ENCODE data around the gene PTGES. TPM values are rescaled to one million over a fixed set of nuclear protein-coding genes. Genes with fewer than 3 reads are reported as not detected.
A peak's percentile ranks its signal among the peaks of the same experiment; 100 is the strongest.

PTGES gene
- total and polyA plus RNA-seq, 9 of the 15 experiments (the other 6 are each of a cell fraction or from before 2014, with no cell fraction given): 0.13 TPM; not detected in 8

DNA sequence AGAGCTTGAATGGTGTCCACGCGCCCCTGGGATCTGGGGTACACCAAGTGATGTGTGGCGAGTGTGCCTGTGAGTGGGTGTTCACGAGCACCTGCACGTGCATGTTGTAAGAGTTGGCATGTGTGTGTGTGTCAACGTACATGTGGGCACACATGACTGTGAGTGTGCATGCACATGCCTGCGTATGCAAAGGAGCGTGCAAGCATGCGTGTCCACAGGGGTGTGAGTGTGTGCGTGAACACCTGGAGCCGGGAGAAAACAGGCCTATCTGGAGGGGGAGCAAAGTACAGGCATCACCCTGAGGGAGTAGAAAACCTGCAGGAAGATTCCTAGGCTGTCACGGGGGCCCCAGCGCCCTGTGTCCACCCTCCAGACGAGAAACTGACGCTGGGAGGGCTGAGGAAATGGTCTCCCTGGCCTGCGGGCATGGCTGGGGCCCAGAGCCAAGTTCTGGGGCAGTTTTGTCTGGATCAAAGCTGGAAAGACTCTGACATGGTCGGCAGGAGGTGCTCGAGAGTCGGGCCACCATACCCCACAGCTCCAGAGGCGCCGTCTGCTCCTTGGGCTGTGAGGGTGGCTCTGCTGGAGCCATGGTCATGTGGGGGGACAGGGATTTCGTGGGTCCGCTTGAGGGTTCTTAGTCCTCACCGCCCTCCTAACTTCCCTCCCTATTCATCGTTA lies 31.8 kb downstream of the PTGES start (continued):
- TF ChIP-seq, protein P1, sequence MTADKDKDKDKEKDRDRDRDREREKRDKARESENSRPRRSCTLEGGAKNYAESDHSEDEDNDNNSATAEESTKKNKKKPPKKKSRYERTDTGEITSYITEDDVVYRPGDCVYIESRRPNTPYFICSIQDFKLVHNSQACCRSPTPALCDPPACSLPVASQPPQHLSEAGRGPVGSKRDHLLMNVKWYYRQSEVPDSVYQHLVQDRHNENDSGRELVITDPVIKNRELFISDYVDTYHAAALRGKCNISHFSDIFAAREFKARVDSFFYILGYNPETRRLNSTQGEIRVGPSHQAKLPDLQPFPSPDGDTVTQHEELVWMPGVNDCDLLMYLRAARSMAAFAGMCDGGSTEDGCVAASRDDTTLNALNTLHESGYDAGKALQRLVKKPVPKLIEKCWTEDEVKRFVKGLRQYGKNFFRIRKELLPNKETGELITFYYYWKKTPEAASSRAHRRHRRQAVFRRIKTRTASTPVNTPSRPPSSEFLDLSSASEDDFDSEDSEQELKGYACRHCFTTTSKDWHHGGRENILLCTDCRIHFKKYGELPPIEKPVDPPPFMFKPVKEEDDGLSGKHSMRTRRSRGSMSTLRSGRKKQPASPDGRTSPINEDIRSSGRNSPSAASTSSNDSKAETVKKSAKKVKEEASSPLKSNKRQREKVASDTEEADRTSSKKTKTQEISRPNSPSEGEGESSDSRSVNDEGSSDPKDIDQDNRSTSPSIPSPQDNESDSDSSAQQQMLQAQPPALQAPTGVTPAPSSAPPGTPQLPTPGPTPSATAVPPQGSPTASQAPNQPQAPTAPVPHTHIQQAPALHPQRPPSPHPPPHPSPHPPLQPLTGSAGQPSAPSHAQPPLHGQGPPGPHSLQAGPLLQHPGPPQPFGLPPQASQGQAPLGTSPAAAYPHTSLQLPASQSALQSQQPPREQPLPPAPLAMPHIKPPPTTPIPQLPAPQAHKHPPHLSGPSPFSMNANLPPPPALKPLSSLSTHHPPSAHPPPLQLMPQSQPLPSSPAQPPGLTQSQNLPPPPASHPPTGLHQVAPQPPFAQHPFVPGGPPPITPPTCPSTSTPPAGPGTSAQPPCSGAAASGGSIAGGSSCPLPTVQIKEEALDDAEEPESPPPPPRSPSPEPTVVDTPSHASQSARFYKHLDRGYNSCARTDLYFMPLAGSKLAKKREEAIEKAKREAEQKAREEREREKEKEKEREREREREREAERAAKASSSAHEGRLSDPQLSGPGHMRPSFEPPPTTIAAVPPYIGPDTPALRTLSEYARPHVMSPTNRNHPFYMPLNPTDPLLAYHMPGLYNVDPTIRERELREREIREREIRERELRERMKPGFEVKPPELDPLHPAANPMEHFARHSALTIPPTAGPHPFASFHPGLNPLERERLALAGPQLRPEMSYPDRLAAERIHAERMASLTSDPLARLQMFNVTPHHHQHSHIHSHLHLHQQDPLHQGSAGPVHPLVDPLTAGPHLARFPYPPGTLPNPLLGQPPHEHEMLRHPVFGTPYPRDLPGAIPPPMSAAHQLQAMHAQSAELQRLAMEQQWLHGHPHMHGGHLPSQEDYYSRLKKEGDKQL (CRISPR knock-in tag; IDR thresholded peaks at IDR 0.05; ENCODE audit: borderline replicate concordance): 0 out of 2 replicates have a peak, but pooled peaks have one; percentile 37
- TF ChIP-seq HMG20A (CRISPR knock-in tag; conservative IDR thresholded peaks at IDR 0.05) (no peak), ZNF175 (CRISPR knock-in tag; IDR thresholded peaks at IDR 0.05; ENCODE audit: low read depth) (no peak), JUN (IDR thresholded peaks at IDR 0.05; ENCODE audit: borderline replicate concordance, low read depth, low read length) (no peak), JUN (CRISPR knock-in tag; IDR thresholded peaks at IDR 0.05; ENCODE audit: borderline replicate concordance) (peak; percentile 32; the same call in 1 of the 2 replicates), ZNF830 (CRISPR knock-in tag; IDR thresholded peaks at IDR 0.05) (no peak), PHB (CRISPR knock-in tag; IDR thresholded peaks at IDR 0.05) (no peak), SAFB2 (IDR thresholded peaks at IDR 0.05; ENCODE audit: borderline replicate concordance, low read depth, low read length, severe bottlenecking) (no peak), SNRNP70 (optimal IDR thresholded peaks at IDR 0.05; ENCODE audit: low read depth, low read length) (no peak), TCFL5 (CRISPR knock-in tag; conservative IDR thresholded peaks at IDR 0.05) (no peak), FOXP1 (CRISPR knock-in tag; IDR thresholded peaks at IDR 0.05) (no peak), SRSF7 (optimal IDR thresholded peaks at IDR 0.05; ENCODE audit: low read depth, low read length) (no peak), RFX7 (CRISPR knock-in tag; IDR thresholded peaks at IDR 0.05) (no peak), ETS2 (tag; IDR thresholded peaks at IDR 0.05; ENCODE audit: borderline replicate concordance, poor library complexity, severe bottlenecking) (no peak), TAF9B (IDR thresholded peaks at IDR 0.05; ENCODE audit: partially characterized antibody) (no peak), KHSRP (IDR thresholded peaks at IDR 0.05) (no peak)
- TF ChIP-seq, protein P2, sequence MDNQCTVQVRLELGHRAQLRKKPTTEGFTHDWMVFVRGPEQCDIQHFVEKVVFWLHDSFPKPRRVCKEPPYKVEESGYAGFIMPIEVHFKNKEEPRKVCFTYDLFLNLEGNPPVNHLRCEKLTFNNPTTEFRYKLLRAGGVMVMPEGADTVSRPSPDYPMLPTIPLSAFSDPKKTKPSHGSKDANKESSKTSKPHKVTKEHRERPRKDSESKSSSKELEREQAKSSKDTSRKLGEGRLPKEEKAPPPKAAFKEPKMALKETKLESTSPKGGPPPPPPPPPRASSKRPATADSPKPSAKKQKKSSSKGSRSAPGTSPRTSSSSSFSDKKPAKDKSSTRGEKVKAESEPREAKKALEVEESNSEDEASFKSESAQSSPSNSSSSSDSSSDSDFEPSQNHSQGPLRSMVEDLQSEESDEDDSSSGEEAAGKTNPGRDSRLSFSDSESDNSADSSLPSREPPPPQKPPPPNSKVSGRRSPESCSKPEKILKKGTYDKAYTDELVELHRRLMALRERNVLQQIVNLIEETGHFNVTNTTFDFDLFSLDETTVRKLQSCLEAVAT (IDR thresholded peaks at IDR 0.05): no peak
- TF ChIP-seq, protein P3, sequence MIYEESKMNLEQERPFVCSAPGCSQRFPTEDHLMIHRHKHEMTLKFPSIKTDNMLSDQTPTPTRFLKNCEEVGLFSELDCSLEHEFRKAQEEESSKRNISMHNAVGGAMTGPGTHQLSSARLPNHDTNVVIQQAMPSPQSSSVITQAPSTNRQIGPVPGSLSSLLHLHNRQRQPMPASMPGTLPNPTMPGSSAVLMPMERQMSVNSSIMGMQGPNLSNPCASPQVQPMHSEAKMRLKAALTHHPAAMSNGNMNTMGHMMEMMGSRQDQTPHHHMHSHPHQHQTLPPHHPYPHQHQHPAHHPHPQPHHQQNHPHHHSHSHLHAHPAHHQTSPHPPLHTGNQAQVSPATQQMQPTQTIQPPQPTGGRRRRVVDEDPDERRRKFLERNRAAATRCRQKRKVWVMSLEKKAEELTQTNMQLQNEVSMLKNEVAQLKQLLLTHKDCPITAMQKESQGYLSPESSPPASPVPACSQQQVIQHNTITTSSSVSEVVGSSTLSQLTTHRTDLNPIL (CRISPR knock-in tag; IDR thresholded peaks at IDR 0.05): no peak
- TF ChIP-seq, protein P4, sequence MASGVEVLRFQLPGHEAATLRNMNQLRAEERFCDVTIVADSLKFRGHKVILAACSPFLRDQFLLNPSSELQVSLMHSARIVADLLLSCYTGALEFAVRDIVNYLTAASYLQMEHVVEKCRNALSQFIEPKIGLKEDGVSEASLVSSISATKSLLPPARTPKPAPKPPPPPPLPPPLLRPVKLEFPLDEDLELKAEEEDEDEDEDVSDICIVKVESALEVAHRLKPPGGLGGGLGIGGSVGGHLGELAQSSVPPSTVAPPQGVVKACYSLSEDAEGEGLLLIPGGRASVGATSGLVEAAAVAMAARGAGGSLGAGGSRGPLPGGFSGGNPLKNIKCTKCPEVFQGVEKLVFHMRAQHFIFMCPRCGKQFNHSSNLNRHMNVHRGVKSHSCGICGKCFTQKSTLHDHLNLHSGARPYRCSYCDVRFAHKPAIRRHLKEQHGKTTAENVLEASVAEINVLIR (CRISPR knock-in tag; IDR thresholded peaks at IDR 0.05): no peak
